Pancreas (tissue), 10 donors: ENCODE results near the gene CLEC18B. TPM values are rescaled to one million over a fixed set of nuclear protein-coding genes. Genes with fewer than 3 reads are reported as not detected.
"Not testable (repeated sequence)": the region's sequence is repeated elsewhere in the genome, so short reads cannot be mapped to it uniquely, and the experiment has no call there.

Source experiments
- ATAC-seq, 4 donors: fragments of 200-7000 bp; cut with Tn5 transposase; one replicate each; pipeline versions ENCODE4 v1.8.0 to v1.9.1; 2020; ENCODE audit warnings: mild to moderate bottlenecking in 4 of 4, moderate library complexity in 4 of 4
- DNase-seq, 6 donors: peaks; one replicate each; pipeline ENCODE4 v3.0.0-alpha.2; 2020
- FAIRE-seq: peaks from 2 replicates; lab custom pipeline; 2012; peaks lifted over from hg19 to GRCh38; lab: Jason Lieb, UNC
- H3K27ac ChIP-seq, 4 donors: fragments of 200-600 bp; sonication (generic); 1 replicate in 3 of 4; 2 replicates in 1 of 4; pipeline versions ENCODE4 v1.5.0 to v1.8.0; 2020
- H3K27me3 ChIP-seq, 4 donors: fragments of 200-600 bp; one replicate each; pipeline ENCODE4 v1.8.0; 2021
- H3K36me3 ChIP-seq, 3 donors: fragments of 200-600 bp; sonication (generic) in 1 of 3; one replicate each; pipeline versions ENCODE4 v1.5.0 to v1.8.0; 2020 to 2021
- H3K4me1 ChIP-seq, 3 donors: fragments of 200-600 bp; one replicate each; pipeline ENCODE4 v1.8.0; 2021
- H3K4me3 ChIP-seq, 4 donors: fragments of 200-600 bp; sonication (generic) in 2 of 4; one replicate each; pipeline versions ENCODE4 v1.5.0 to v1.8.0; 2020 to 2021
- H3K9me3 ChIP-seq, 4 donors: fragments of 200-600 bp; one replicate each; pipeline ENCODE4 v1.8.0; 2021
- WGBS, 2 donors: extraction: QIAGEN DNeasy Blood & Tissue Kit; methylation state at CpG; one replicate each; pipeline ENCODE4 v1.1.7; 2013; 5-methylcytosine and 5-hydroxymethylcytosine counted together
- intact Hi-C, 3 donors: fragments of 100-400 bp; cut with DNase I; formaldehyde crosslinking; loops; one replicate each; pipeline versions ENCODE4 v1.11.1 to v1.14.2; 2022
- polyA plus RNA-seq, 2 donors: library from polyadenylated mRNA; stranded (reverse); fragments of 200-250 nt; gene quantifications; one replicate each; pipeline ENCODE4 v1.2.3, GENCODE V29; 2013
- total RNA-seq, 6 donors: library from RNA; stranded (reverse); fragmentation: NEBNext Ultra II Directional in 4 of 6; extraction: Animal tissue kit (Norgen Biotek cat#: 25700) in 4 of 6; gene quantifications; one replicate each; pipeline versions ENCODE4 v1.2.1 to v1.2.4, GENCODE V29; 2021 to 2023
- donor health status: healthy with polysubstance abuse.
- donor health status: DM: no; HTN: no; CAD: no; lungs with moderate emphysema.
- donor health status: DM: no; HTN: no; CAD: no.
- donor health status: control.
- donor health status: control.
- donor health status: Bipolar disorder and iron deficiency.
- donor health status: DM: yes; HTN: yes; CAD: no.
- donor health status: DM: no; HTN: no; CAD: no.
- donor health status: DM: no; HTN: no; CAD: no.
- donor health status: DM: yes; HTN: yes; CAD: no.

CLEC18B gene
- total and polyA plus RNA-seq, 8 donors, result 0.21 to 3.1 (median 0.97) TPM

- ATAC-seq, DNase-seq, H3K27ac ChIP-seq, intact Hi-C loops, FAIRE-seq, H3K4me1 ChIP-seq, H3K4me3 ChIP-seq, H3K27me3 ChIP-seq, H3K36me3 ChIP-seq, H3K9me3 ChIP-seq: not testable (repeated sequence)
- WGBS, 2 donors, result 91 to 94% methylated on average over 12 to 13 of the region's 15 CpGs
Observed at GRCh38 chr16:74417897-74418296, 3.4 kb downstream of the CLEC18B start.

GRCh38 chr16:74413920-74414319, 7.4 kb downstream of the CLEC18B start:
- H3K4me3 ChIP-seq, H3K27ac ChIP-seq, intact Hi-C loops, H3K9me3 ChIP-seq, H3K4me1 ChIP-seq, H3K27me3 ChIP-seq, ATAC-seq, FAIRE-seq, H3K36me3 ChIP-seq: not testable (repeated sequence)
- DNase-seq, result peak in 1 of 6 donors; percentile 21
- 77 to 89% methylated on average over 7 of the region's 7 CpGs for WGBS, 2 donors

GRCh38 chr16:74413485-74413884, 7.8 kb downstream of the CLEC18B start:
- H3K27me3 ChIP-seq, intact Hi-C loops, DNase-seq, ATAC-seq, H3K4me1 ChIP-seq, H3K27ac ChIP-seq, H3K36me3 ChIP-seq, FAIRE-seq, H3K4me3 ChIP-seq, H3K9me3 ChIP-seq: not testable (repeated sequence)
- 88 to 89% methylated on average over 9 of the region's 9 CpGs for WGBS, 2 donors

GRCh38 chr16:74412775-74413390, 8.4 kb downstream of the CLEC18B start:
- intact Hi-C loops, FAIRE-seq, H3K27me3 ChIP-seq, DNase-seq, H3K27ac ChIP-seq, H3K4me3 ChIP-seq, H3K4me1 ChIP-seq, ATAC-seq, H3K36me3 ChIP-seq, H3K9me3 ChIP-seq: not testable (repeated sequence)
- WGBS, 2 donors, result 78 to 79% methylated on average over 7 of the region's 10 CpGs

- H3K27ac ChIP-seq, FAIRE-seq, ATAC-seq, H3K4me1 ChIP-seq, H3K27me3 ChIP-seq, H3K36me3 ChIP-seq, DNase-seq, H3K4me3 ChIP-seq, H3K9me3 ChIP-seq, intact Hi-C loops: not testable (repeated sequence)
- WGBS, 2 donors, result 67% methylated on average over 5 of the region's 13 CpGs
Observed at GRCh38 chr16:74412138-74412774, 9.0 kb downstream of the CLEC18B start.

GRCh38 chr16:74410981-74411380, 10.3 kb downstream of the CLEC18B start:
- H3K4me1 ChIP-seq, FAIRE-seq, H3K4me3 ChIP-seq, H3K27ac ChIP-seq, ATAC-seq, H3K27me3 ChIP-seq, intact Hi-C loops, H3K36me3 ChIP-seq, H3K9me3 ChIP-seq: not testable (repeated sequence)
- WGBS, 2 donors, result 83 to 90% methylated on average over 4 to 9 of the region's 9 CpGs
- DNase-seq, result peak in 1 of 6 donors; percentile 44

- H3K36me3 ChIP-seq, FAIRE-seq, H3K4me1 ChIP-seq, H3K27ac ChIP-seq, H3K9me3 ChIP-seq, intact Hi-C loops, ATAC-seq, H3K27me3 ChIP-seq, H3K4me3 ChIP-seq: not testable (repeated sequence)
- WGBS, 2 donors, result 79 to 84% methylated on average over 5 to 9 of the region's 18 CpGs
- DNase-seq, result peak in 2 of 6 donors; percentile 53 to 81
Observed at GRCh38 chr16:74410057-74410957, 11.0 kb downstream of the CLEC18B start.

- H3K4me3 ChIP-seq, H3K9me3 ChIP-seq, ATAC-seq, H3K4me1 ChIP-seq, FAIRE-seq, H3K36me3 ChIP-seq, H3K27me3 ChIP-seq, H3K27ac ChIP-seq, intact Hi-C loops: not testable (repeated sequence)
- DNase-seq, result peak in 3 of 6 donors; percentile 17 to 79 (median 54)
- 89 to 92% methylated on average over 12 to 13 of the region's 15 CpGs for WGBS, 2 donors
Observed at GRCh38 chr16:74409185-74409981, 11.9 kb downstream of the CLEC18B start.

- intact Hi-C loops, H3K36me3 ChIP-seq, H3K27me3 ChIP-seq, H3K9me3 ChIP-seq, FAIRE-seq, H3K4me1 ChIP-seq: not testable (repeated sequence)
- ATAC-seq (peak; percentile 38 to 68 (median 54)), DNase-seq (peak in 4 of 6 donors; percentile 45 to 79 (median 62))
- Histone ChIP-seq H3K27ac (peak overlapping the region in 3 of 4 donors; percentile 28 to 58 (median 33)), H3K4me3 (peak overlapping the region; percentile 10 to 43 (median 28))
- 2 to 11% methylated on average over 11 to 14 of the region's 23 CpGs for WGBS, 2 donors
Observed at GRCh38 chr16:74407362-74407705, 13.9 kb downstream of the CLEC18B start.

GRCh38 chr16:74406600-74407361, 14.5 kb downstream of the CLEC18B start:
- peak; percentile 87 to 95 (median 89) for ATAC-seq
- Histone ChIP-seq H3K27ac (peak overlapping the region in 3 of 4 donors; percentile 33 to 58 (median 47)), H3K4me3 (peak overlapping the region; percentile 10 to 43 (median 28))
- H3K4me1 ChIP-seq, FAIRE-seq, H3K27me3 ChIP-seq, H3K36me3 ChIP-seq, intact Hi-C loops, H3K9me3 ChIP-seq: not testable (repeated sequence)
- 4 to 9% methylated on average over 10 to 23 of the region's 71 CpGs for WGBS, 2 donors
- peak in 3 of 6 donors; percentile 47 to 69 (median 56) for DNase-seq
